BJ (cell line): ENCODE measurements around the gene NAA60. TPM values are rescaled to one million over a fixed set of nuclear protein-coding genes. Genes with fewer than 3 reads are reported as not detected.
"Not testable (repeated sequence)": the region's sequence is repeated elsewhere in the genome, so short reads cannot be mapped to it uniquely, and the experiment has no call there.

Experiments used
- CTCF ChIA-PET: fragments of 350-600 bp; formaldehyde crosslinking; extraction: SDS; loops from one replicate; lab custom pipeline; 2021; ENCODE audit warnings: antibody characterized with exemption, inconsistent platforms; lab: Yijun Ruan, JAX
- POLR2A ChIA-PET: fragments of 300-600 bp; sonication (Branson Sonifier 250); formaldehyde crosslinking; extraction: SDS; loops from one replicate; lab custom pipeline; 2021; ENCODE audit warnings: antibody characterized with exemption; lab: Charles Lee
- DNase-seq: peaks from one replicate; pipeline ENCODE4 v3.0.0-alpha.2; 2011; ENCODE audit warnings: low read depth
- H3K27me3 ChIP-seq: 2 replicates; pipeline ENCODE4 v1.6.0; 2011; ENCODE audit warnings: low read length; ENCODE audit not compliant: control insufficient read depth, insufficient read depth
- H3K36me3 ChIP-seq: 2 replicates; pipeline ENCODE4 v1.5.1; 2011; ENCODE audit warnings: low read length; ENCODE audit not compliant: control insufficient read depth, insufficient read depth
- H3K4me3 ChIP-seq: 2 replicates; pipeline ENCODE4 v1.5.1; 2011; ENCODE audit warnings: low read depth, mild to moderate bottlenecking, control low read depth, low read length
- CTCF ChIP-seq: IDR thresholded peaks from 2 replicates; pipeline ENCODE4 v1.5.1; 2011; ENCODE audit warnings: low read depth, mild to moderate bottlenecking, control low read depth, inconsistent platforms, low read length, moderate library complexity; ENCODE audit not compliant: insufficient read depth
- polyA plus RNA-seq: library from polyadenylated mRNA; depleted of rRNA; stranded (reverse); fragments of >200 nt; gene quantifications from 2 replicates; pipeline ENCODE4 v1.2.3, GENCODE V29; 2011

Gene NAA60
- polyA plus RNA-seq, 1 experiment, result 21.7 TPM

GRCh38 chr16:3469736-3470135 is 26.3 kb downstream of the NAA60 start:
- no peak for TF ChIP-seq CTCF
- CTCF ChIA-PET, result no interaction called here
- POLR2A ChIA-PET, result no interaction called here
- Histone ChIP-seq H3K27me3 (no peaks in the 10 kb centered on the region), H3K4me3 (no peak overlapping the region), H3K36me3 (peaks cover 11% of the 10 kb centered on the region)
- no peak for DNase-seq

GRCh38 chr16:3470723-3471122 is 27.2 kb downstream of the NAA60 start:
- no peak for TF ChIP-seq CTCF
- DNase-seq, result no peak
- Histone ChIP-seq H3K27me3 (no peaks in the 10 kb centered on the region), H3K4me3 (no peak overlapping the region), H3K36me3 (peaks cover 9% of the 10 kb centered on the region)
- CTCF ChIA-PET, result interaction anchor here (1.3 kb wide), 1 partner anchor 204 kb away, joined by 3 read pairs; no protein-coding TSS in a partner anchor
- POLR2A ChIA-PET, result no interaction called here

- ChIA-PET POLR2A (no interaction called here), CTCF (interaction anchor here (1.4 kb wide), 1 partner anchor 15 kb away, joined by 3 read pairs; no protein-coding TSS in a partner anchor)
- Histone ChIP-seq H3K27me3 (no peaks in the 10 kb centered on the region), H3K36me3 (peaks cover 5% of the 10 kb centered on the region), H3K4me3 (no peak overlapping the region)
- TF ChIP-seq CTCF, result no peak
- DNase-seq, result no peak
These were observed 28.2 kb downstream of the NAA60 start for GRCh38 chr16:3471518-3472176.

GRCh38 chr16:3472878-3473595 is 29.6 kb downstream of the NAA60 start:
- DNase-seq, result no peak
- POLR2A ChIA-PET, result no interaction called here
- peaks cover 3% of the 10 kb centered on the region for H3K36me3 ChIP-seq
- no peak overlapping the region for H3K4me3 ChIP-seq
- CTCF ChIA-PET, result interaction anchor here (1.4 kb wide), 1 partner anchor 14 kb away, joined by 3 read pairs; no protein-coding TSS in a partner anchor
- no peak for TF ChIP-seq CTCF
- H3K27me3 ChIP-seq, result no peaks in the 10 kb centered on the region

- DNase-seq, CTCF ChIA-PET, POLR2A ChIA-PET, H3K27me3 ChIP-seq, H3K36me3 ChIP-seq, H3K4me3 ChIP-seq: not testable (repeated sequence)
These were observed 30.1 kb downstream of the NAA60 start for GRCh38 chr16:3473596-3473943.
